Head of caudate nucleus (tissue), 42 donors: Measurements from ENCODE around the gene PLEK.
A peak's percentile ranks its signal among the peaks of the same experiment; 100 is the strongest.
"Not testable (repeated sequence)": the region's sequence is repeated elsewhere in the genome, so short reads cannot be mapped to it uniquely, and the experiment has no call there.

ENCODE experiments used
- DNase-seq, 42 donors: peaks; one replicate each; pipeline versions ENCODE4 v3.0.0 to v3.0.0-alpha.2; 2020 to 2021; ENCODE audit warnings: mixed read lengths in 7 of 42
- intact Hi-C: fragments of 100-400 bp; cut with DNase I; formaldehyde crosslinking; loops from one replicate; pipeline ENCODE4 v1.15.0; 2022

The PLEK gene

GRCh38 chr2:68377137-68377780 is 12.2 kb downstream of the PLEK start:
- intact Hi-C loops = no loop called here
- DNase-seq = no peak

- intact Hi-C loops, DNase-seq: not testable (repeated sequence)
These were observed 13.7 kb downstream of the PLEK start for GRCh38 chr2:68378779-68379178.

GRCh38 chr2:68379184-68379708 is 14.2 kb downstream of the PLEK start:
- DNase-seq = no peak
- intact Hi-C loops = no loop called here

- intact Hi-C loops = no loop called here
- no peak for DNase-seq
These were observed 18.7 kb downstream of the PLEK start for GRCh38 chr2:68383778-68384177.

GRCh38 chr2:68384485-68385107 is 19.5 kb downstream of the PLEK start:
- no peak for DNase-seq
- intact Hi-C loops = no loop called here

- intact Hi-C loops = no loop called here
- peak in 2 of 42 donors; percentile 9 to 23 for DNase-seq
These were observed 20.3 kb downstream of the PLEK start for GRCh38 chr2:68385220-68385906.

- no peak for DNase-seq
These were observed 20.8 kb downstream of the PLEK start for GRCh38 chr2:68385907-68386287.

GRCh38 chr2:68386365-68386764 is 21.3 kb downstream of the PLEK start:
- no peak for DNase-seq
- intact Hi-C loops = no loop called here

More at GRCh38 chr2:68385907-68386287, 20.8 kb downstream of the PLEK start:
- intact Hi-C loops = no loop called here

- no peak for DNase-seq
- intact Hi-C loops = no loop called here
These were observed 22.6 kb downstream of the PLEK start for GRCh38 chr2:68387408-68388350.

- no peak for DNase-seq
These were observed 23.3 kb downstream of the PLEK start for GRCh38 chr2:68388358-68388757.

GRCh38 chr2:68388772-68389171 is 23.7 kb downstream of the PLEK start:
- no peak for DNase-seq
- intact Hi-C loops = no loop called here

More at GRCh38 chr2:68388358-68388757, 23.3 kb downstream of the PLEK start:
- intact Hi-C loops = no loop called here

GRCh38 chr2:68390114-68390513 is 25.0 kb downstream of the PLEK start:
- DNase-seq = peak in 1 of 42 donors; percentile 33
- intact Hi-C loops = no loop called here

GRCh38 chr2:68390586-68390985 is 25.5 kb downstream of the PLEK start:
- intact Hi-C loops = no loop called here
- no peak for DNase-seq

- intact Hi-C loops = no loop called here
These were observed 26.0 kb downstream of the PLEK start for GRCh38 chr2:68391099-68391498.

GRCh38 chr2:68391869-68392268 is 26.8 kb downstream of the PLEK start:
- no peak for DNase-seq
- intact Hi-C loops = no loop called here

More at GRCh38 chr2:68391099-68391498, 26.0 kb downstream of the PLEK start:
- DNase-seq = no peak

- no peak for DNase-seq
- intact Hi-C loops = no loop called here
These were observed 31.0 kb downstream of the PLEK start for GRCh38 chr2:68396093-68396492.

- DNase-seq, intact Hi-C loops: not testable (repeated sequence)
These were observed 32.7 kb downstream of the PLEK start for GRCh38 chr2:68397704-68398263.

- intact Hi-C loops = no loop called here
- no peak for DNase-seq
These were observed 38.1 kb downstream of the PLEK start for GRCh38 chr2:68403199-68403644.

GRCh38 chr2:68404164-68404563 is 39.1 kb downstream of the PLEK start:
- intact Hi-C loops = no loop called here
- no peak for DNase-seq
